ENCODE measurements around the gene ADGRF4.

DNA sequence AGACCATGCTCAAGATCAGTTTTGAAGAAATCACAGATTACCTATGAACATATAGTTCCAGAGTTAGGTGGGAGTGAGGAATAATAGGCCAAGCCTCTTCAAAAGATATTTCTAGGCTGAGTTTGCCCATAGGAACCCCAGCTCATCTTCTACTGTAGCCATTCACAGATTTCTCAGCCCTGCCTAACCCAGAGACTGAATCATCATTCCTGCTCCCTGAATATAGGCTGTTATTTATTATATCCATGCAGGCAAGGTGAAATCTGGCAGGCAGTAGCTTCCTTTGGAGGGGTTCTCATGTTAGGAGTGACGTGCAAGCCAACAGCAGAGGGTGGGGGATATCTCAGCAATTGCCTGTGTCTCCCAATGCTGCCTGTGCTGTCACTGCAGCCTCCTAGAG, 25.6 kb upstream of the ADGRF4 start:
- no peak for TF ChIP-seq POLR2A (IDR thresholded peaks at IDR 0.05)
- TF ChIP-seq, protein P1, sequence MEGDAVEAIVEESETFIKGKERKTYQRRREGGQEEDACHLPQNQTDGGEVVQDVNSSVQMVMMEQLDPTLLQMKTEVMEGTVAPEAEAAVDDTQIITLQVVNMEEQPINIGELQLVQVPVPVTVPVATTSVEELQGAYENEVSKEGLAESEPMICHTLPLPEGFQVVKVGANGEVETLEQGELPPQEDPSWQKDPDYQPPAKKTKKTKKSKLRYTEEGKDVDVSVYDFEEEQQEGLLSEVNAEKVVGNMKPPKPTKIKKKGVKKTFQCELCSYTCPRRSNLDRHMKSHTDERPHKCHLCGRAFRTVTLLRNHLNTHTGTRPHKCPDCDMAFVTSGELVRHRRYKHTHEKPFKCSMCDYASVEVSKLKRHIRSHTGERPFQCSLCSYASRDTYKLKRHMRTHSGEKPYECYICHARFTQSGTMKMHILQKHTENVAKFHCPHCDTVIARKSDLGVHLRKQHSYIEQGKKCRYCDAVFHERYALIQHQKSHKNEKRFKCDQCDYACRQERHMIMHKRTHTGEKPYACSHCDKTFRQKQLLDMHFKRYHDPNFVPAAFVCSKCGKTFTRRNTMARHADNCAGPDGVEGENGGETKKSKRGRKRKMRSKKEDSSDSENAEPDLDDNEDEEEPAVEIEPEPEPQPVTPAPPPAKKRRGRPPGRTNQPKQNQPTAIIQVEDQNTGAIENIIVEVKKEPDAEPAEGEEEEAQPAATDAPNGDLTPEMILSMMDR (IDR thresholded peaks at IDR 0.05) = no peak
- no peak for TF ChIP-seq POLR2AphosphoS5 (IDR thresholded peaks at IDR 0.05; ENCODE audit: insufficient read depth in 1 of 2, low read depth in 1 of 2)

All from vagina (tissue), 2 donors.